Measurements from ENCODE around the gene CACNA2D2.

CACNA2D2 gene

GRCh38 chr3:50392101-50392715 is 111.2 kb downstream of the CACNA2D2 start:
- no peak for TF ChIP-seq ELF4 (IDR thresholded peaks at IDR 0.05)
- ChIA-PET POLR2A (no interaction called here), CTCF (interaction anchor here (0.8 kb wide), 1 partner anchor 22 kb away, joined by 3 read pairs; no protein-coding TSS in a partner anchor)
- DNase-seq (ENCODE audit: extremely low spot score) = no peak

- POLR2A ChIA-PET = interaction anchor here (1.3 to 1.4 kb wide), 2 partner anchors 40 to 53 kb away, joined by 3 read pairs; partner anchors contain the start of genes CYB561D2 and NPRL2
- CTCF ChIA-PET = no interaction called here
- no peak for TF ChIP-seq SUZ12 (IDR thresholded peaks at IDR 0.05)
- TF ChIP-seq CTBP1 (IDR thresholded peaks at IDR 0.05; ENCODE audit: borderline replicate concordance) = no peak
- no peak for TF ChIP-seq HDGF (IDR thresholded peaks at IDR 0.05; ENCODE audit: borderline replicate concordance)
- no peak for TF ChIP-seq PKNOX1 (IDR thresholded peaks at IDR 0.05)
- no peak for TF ChIP-seq FOXA1 (IDR thresholded peaks at IDR 0.05)
- TF ChIP-seq BHLHE40 (IDR thresholded peaks at IDR 0.05; ENCODE audit: borderline replicate concordance) = no peak
- TF ChIP-seq ELF4 (IDR thresholded peaks at IDR 0.05) = no peak
- TF ChIP-seq TARDBP (IDR thresholded peaks at IDR 0.05) = no peak
- no peak for TF ChIP-seq ZNF384 (IDR thresholded peaks at IDR 0.05)
- TF ChIP-seq ARNT (IDR thresholded peaks at IDR 0.05) = no peak
- no peak for TF ChIP-seq FOXK2 (IDR thresholded peaks at IDR 0.05)
- no peak for DNase-seq (ENCODE audit: extremely low spot score)
Observed at GRCh38 chr3:50390508-50391224, 112.8 kb downstream of the CACNA2D2 start.

- CTCF ChIA-PET = no interaction called here
- POLR2A ChIA-PET = no interaction called here
- no peak for DNase-seq (ENCODE audit: extremely low spot score)
- no peak for TF ChIP-seq ARNT (IDR thresholded peaks at IDR 0.05)
- TF ChIP-seq HDGF (IDR thresholded peaks at IDR 0.05; ENCODE audit: borderline replicate concordance) = no peak
- no peak for TF ChIP-seq NFRKB (IDR thresholded peaks at IDR 0.05)
- no peak for TF ChIP-seq LEF1 (IDR thresholded peaks at IDR 0.05; ENCODE audit: borderline replicate concordance)
- TF ChIP-seq PKNOX1 (IDR thresholded peaks at IDR 0.05) = no peak
Observed at GRCh38 chr3:50389414-50389767, 114.0 kb downstream of the CACNA2D2 start.

DNA sequence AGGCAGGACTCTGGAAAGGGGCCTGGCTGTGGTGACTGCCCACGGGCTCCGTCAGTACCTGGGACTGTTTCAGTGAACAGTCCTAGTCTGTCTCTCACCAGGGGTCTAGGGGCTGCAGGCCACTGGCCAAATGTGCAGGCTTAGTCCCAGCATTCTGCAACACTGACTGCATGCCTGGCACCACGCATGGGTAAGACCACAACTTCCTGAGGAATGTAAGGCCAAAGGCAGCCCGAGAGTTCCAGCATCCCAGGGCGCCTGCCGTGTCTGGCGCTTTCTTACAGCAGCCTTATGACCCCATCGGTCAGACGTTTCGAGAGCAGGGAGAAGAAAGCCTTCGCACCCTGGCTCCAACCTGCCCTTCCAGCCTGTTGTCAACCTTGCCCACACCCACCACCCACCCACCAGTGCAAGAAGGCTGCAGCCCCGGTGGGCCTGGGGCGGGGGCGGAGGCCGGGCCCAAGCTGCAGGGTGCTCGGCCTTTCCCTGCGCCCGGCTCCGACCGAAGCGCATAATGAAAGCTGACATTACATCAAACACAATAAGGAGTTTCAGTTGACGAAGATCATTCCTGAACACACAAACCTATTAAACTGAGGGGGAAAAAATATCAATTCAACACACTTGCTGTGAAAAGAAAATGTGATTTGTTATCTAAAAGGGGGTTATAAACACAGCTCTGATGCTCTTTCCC is 114.6 kb downstream of the CACNA2D2 start:
- ChIA-PET CTCF (no interaction called here), POLR2A (no interaction called here)
- no peak for DNase-seq (ENCODE audit: extremely low spot score)
- TF ChIP-seq FOXM1 (IDR thresholded peaks at IDR 0.05; ENCODE audit: borderline replicate concordance) (no peak), FOXK2 (IDR thresholded peaks at IDR 0.05) (no peak), L3MBTL2 (conservative IDR thresholded peaks at IDR 0.05) (no peak), BHLHE40 (IDR thresholded peaks at IDR 0.05; ENCODE audit: borderline replicate concordance) (no peak), ELF4 (IDR thresholded peaks at IDR 0.05) (no peak), SP1 (IDR thresholded peaks at IDR 0.05) (no peak), ARNT (IDR thresholded peaks at IDR 0.05) (no peak), TARDBP (IDR thresholded peaks at IDR 0.05) (no peak), PKNOX1 (IDR thresholded peaks at IDR 0.05) (no peak)

DNA sequence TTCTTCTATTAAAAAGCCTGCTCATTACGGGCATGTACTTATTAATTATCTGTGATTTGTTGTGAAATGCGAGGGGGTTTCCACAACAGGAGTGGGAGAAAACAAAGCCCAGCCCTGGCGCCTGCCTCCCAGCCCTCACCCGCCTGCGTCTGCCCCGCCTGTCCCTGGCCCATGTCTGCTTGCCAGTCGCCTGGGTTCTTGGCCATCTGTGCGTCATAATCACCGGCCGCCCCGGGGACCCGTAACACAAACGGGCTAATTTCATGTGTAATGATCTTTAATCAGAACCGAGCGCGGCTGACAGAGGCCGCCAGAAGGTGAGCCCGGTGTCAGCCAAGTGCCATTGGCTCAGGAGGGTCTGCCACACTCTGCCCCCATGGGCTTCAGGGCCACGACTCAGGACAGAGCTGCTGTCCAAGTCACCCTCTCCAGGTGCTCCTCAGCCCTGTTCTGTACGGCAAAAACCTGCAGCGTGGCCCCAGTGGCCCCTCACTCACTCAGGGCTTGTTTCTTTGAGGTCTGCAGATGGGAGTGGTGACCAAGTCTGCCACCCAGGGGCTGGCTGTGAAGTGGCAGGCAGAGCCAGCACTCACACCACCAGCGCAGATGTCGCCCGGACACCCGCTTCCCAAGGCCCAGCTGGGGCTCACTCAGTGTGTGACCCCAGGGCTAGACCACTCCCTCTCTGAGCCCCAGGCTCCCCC is 115.3 kb downstream of the CACNA2D2 start:
- DNase-seq (ENCODE audit: extremely low spot score) = peak; percentile 56
- CTCF ChIA-PET = interaction anchor here (1.3 kb wide), 1 partner anchor 17 kb away, joined by 3 read pairs; no protein-coding TSS in a partner anchor

More for the DNA sequence above, 115.3 kb downstream of the CACNA2D2 start:
- TF ChIP-seq PKNOX1 (IDR thresholded peaks at IDR 0.05) (no peak), TARDBP (IDR thresholded peaks at IDR 0.05) (no peak), BHLHE40 (IDR thresholded peaks at IDR 0.05; ENCODE audit: borderline replicate concordance) (no peak), CTBP1 (IDR thresholded peaks at IDR 0.05; ENCODE audit: borderline replicate concordance) (no peak), SUZ12 (IDR thresholded peaks at IDR 0.05) (no peak), HDGF (IDR thresholded peaks at IDR 0.05; ENCODE audit: borderline replicate concordance) (no peak), ZNF384 (IDR thresholded peaks at IDR 0.05) (no peak), FOXM1 (IDR thresholded peaks at IDR 0.05; ENCODE audit: borderline replicate concordance) (no peak), L3MBTL2 (conservative IDR thresholded peaks at IDR 0.05) (no peak)
- POLR2A ChIA-PET = no interaction called here

Data from HEK293T (cell line).